Measurements from ENCODE around the gene SGCA. TPM values are rescaled to one million over a fixed set of nuclear protein-coding genes. Genes with fewer than 3 reads are reported as not detected.

Gene SGCA
- polyA plus RNA-seq, 1 experiment, result 0.21 TPM

DNA sequence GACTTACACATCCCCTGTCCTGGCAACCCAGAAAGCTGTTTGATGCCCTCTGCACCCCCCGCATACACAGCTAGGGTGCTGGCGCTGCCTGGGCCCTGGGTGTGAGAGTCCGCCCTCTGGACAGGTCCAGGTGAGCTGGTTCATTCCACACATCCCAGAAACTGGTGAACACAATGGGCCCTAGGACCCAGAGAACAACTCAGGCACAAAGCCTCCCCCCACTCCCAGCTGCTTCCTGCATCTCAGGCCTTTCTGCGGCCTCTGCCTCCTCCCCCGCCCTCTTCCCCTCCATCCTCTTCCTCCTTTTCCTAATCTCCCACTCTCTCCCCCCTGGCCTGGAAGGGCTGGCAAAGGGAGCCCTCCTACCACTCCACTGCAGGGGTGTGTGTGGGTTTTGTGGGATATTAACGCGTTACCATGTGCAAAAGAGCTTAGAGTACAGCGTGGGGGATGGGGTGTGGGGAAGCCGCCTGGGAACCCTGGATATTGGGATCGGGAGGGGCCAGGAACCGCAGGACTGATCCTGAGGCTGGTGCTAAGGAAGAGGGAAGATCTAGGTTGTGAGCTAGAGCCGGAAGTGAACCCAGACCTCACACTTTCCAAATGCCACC is 13.8 kb upstream of the SGCA start:
- CTCF ChIA-PET, result interaction anchor here (0.6 to 3.5 kb wide), 15 partner anchors 9 to 210 kb away, joined by 3 to 37 read pairs (median 3); no protein-coding TSS in a partner anchor
- TF ChIP-seq, protein P1, sequence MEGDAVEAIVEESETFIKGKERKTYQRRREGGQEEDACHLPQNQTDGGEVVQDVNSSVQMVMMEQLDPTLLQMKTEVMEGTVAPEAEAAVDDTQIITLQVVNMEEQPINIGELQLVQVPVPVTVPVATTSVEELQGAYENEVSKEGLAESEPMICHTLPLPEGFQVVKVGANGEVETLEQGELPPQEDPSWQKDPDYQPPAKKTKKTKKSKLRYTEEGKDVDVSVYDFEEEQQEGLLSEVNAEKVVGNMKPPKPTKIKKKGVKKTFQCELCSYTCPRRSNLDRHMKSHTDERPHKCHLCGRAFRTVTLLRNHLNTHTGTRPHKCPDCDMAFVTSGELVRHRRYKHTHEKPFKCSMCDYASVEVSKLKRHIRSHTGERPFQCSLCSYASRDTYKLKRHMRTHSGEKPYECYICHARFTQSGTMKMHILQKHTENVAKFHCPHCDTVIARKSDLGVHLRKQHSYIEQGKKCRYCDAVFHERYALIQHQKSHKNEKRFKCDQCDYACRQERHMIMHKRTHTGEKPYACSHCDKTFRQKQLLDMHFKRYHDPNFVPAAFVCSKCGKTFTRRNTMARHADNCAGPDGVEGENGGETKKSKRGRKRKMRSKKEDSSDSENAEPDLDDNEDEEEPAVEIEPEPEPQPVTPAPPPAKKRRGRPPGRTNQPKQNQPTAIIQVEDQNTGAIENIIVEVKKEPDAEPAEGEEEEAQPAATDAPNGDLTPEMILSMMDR (IDR thresholded peaks at IDR 0.05; ENCODE audit: low read depth, low read length), result no peak
- H3K27ac ChIP-seq (ENCODE audit: low read depth, low read length), result peak overlapping the region; percentile 57

DNA sequence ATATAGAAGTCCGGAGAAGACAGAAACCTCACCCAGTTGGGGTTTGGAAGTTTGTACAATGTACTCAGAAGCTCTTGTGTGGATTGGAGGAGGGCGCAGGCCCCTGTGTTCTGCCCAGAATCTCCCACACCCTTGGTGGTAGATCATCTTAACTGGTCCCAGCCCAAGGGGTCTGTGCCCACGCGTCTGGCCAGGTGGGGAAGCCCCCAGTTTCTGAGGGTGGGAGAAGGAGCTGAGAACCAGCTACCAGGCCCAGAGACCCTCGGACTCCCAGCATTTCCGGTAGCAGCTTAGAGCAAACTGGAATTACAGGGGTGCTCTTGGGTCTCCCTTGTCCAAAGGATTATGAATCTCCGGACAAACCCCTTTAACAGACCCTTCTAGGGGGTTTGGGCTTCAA is 13.1 kb upstream of the SGCA start:
- POLR2A ChIA-PET, result interaction anchor here (1.3 to 2.3 kb wide), 4 partner anchors 9 to 29 kb away, joined by 3 to 12 read pairs (median 5); no protein-coding TSS in a partner anchor
- peak overlapping the region; percentile 21 for H3K27ac ChIP-seq (ENCODE audit: low read depth, low read length)

More for the DNA sequence above, 13.8 kb upstream of the SGCA start:
- DNase-seq (ENCODE audit: low read depth, low spot score), result no peak
- Histone ChIP-seq H3K4me3 (ENCODE audit: low read depth, low read length) (peak overlapping the region; percentile 69), H3K9me3 (ENCODE audit: control insufficient read depth, insufficient read depth, low read length) (no peaks in the 10 kb centered on the region; the same call in 1 of the 2 replicates), H3K27me3 (ENCODE audit: control insufficient read depth, insufficient read depth, low read length) (no peaks in the 10 kb centered on the region)
- POLR2A ChIA-PET, result interaction anchor here (0.6 to 2.3 kb wide), 10 partner anchors 9 to 714 kb away, joined by 3 to 15 read pairs (median 5); partner anchors contain the start of genes COL1A1 and TOB1

DNA sequence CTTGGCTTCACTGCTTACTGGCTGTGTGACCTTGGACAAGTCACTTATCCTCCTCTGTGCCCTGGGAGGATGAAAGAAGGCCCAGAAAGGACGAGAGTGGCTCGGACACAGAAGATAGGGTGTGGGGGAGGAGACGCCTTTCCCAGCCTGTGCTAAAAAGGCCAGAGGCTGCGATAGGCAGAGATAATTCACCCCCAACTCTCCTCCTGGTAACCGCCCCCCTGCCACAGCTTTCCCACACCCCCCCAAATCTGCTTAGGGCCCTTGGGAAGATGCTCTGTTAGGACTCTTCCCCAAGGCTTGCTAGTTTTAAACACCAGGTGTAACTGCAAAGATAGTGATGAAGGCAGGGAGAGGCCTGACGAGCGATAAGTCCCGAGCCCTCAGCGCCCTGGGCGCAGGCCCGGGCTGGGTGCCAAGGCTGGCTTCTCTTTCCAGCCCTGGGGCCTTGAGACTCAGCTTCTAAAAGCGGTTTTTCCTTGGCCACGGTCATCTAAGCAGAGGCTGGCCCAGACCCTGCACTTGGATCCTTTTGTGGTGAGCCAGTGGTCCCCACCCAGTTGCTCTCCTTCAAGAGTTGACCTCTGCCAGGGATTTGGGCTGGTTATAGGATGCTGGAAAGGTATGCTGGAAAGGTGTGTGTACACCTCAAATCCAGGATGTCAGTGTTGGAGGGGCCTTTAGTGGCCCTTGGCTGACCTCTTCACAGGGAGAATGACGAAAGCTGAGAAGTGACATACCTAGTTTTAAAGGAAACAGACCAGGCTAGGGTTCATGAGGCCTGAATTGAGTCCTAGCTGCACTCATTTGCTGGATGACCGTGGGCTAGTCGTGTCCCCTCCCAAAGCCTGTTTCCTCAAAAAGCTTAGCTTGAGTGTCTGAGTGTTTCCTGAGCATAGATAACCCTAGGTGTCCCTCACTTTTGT is 11.9 kb upstream of the SGCA start:
- Histone ChIP-seq H3K4me3 (ENCODE audit: low read depth, low read length) (no peak overlapping the region), H3K27me3 (ENCODE audit: control insufficient read depth, insufficient read depth, low read length) (no peaks in the 10 kb centered on the region), H3K9me3 (ENCODE audit: control insufficient read depth, insufficient read depth, low read length) (no peaks in the 10 kb centered on the region; the same call in 1 of the 2 replicates), H3K27ac (ENCODE audit: low read depth, low read length) (peak overlapping the region; percentile 11)
- no peak for DNase-seq (ENCODE audit: low read depth, low spot score)
- ChIA-PET POLR2A (no interaction called here), CTCF (interaction anchor here (3.1 to 3.5 kb wide), 2 partner anchors 8 to 15 kb away, joined by 11 to 37 read pairs; no protein-coding TSS in a partner anchor)
- TF ChIP-seq, protein P1 (IDR thresholded peaks at IDR 0.05; ENCODE audit: low read depth, low read length), result no peak

More for the DNA sequence above, 13.1 kb upstream of the SGCA start:
- no peak overlapping the region for H3K4me3 ChIP-seq (ENCODE audit: low read depth, low read length)
- no peaks in the 10 kb centered on the region for H3K27me3 ChIP-seq (ENCODE audit: control insufficient read depth, insufficient read depth, low read length)
- CTCF ChIA-PET, result interaction anchor here (0.6 to 3.5 kb wide), 9 partner anchors 9 to 209 kb away, joined by 3 to 37 read pairs (median 3); no protein-coding TSS in a partner anchor
- no peaks in the 10 kb centered on the region; the same call in 1 of the 2 replicates for H3K9me3 ChIP-seq (ENCODE audit: control insufficient read depth, insufficient read depth, low read length)
- TF ChIP-seq, protein P1 (IDR thresholded peaks at IDR 0.05; ENCODE audit: low read depth, low read length), result no peak
- no peak for DNase-seq (ENCODE audit: low read depth, low spot score)

DNA sequence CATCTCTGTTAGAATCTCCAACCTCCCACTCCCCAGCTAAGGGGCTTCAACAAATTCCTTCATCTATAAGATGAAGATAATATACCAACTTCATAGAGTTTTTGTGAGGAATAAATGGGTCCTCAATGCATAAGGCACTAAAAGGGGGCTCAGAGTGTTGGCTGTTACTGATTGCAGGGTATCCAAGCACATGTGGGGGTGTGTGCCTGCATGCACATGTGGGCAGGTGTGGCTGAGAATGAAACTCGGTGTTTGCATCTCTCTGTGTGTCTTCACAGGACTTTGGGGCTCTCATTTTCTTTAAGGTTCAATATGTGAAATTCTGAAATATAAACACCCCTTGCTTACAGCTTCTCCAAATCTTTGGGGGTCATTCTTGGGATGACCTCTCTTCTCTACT is 11.2 kb upstream of the SGCA start:
- CTCF ChIA-PET, result interaction anchor here (0.7 kb wide), 1 partner anchor 149 kb away, joined by 3 read pairs; no protein-coding TSS in a partner anchor
- DNase-seq (ENCODE audit: low read depth, low spot score), result no peak
- Histone ChIP-seq H3K4me3 (ENCODE audit: low read depth, low read length) (no peak overlapping the region), H3K27me3 (ENCODE audit: control insufficient read depth, insufficient read depth, low read length) (no peaks in the 10 kb centered on the region), H3K9me3 (ENCODE audit: control insufficient read depth, insufficient read depth, low read length) (no peaks in the 10 kb centered on the region), H3K27ac (ENCODE audit: low read depth, low read length) (no peak overlapping the region)
- POLR2A ChIA-PET, result no interaction called here
- TF ChIP-seq, protein P1 (IDR thresholded peaks at IDR 0.05; ENCODE audit: low read depth, low read length), result no peak
